ENCODE measurements around the gene USP21.

USP21 gene

DNA sequence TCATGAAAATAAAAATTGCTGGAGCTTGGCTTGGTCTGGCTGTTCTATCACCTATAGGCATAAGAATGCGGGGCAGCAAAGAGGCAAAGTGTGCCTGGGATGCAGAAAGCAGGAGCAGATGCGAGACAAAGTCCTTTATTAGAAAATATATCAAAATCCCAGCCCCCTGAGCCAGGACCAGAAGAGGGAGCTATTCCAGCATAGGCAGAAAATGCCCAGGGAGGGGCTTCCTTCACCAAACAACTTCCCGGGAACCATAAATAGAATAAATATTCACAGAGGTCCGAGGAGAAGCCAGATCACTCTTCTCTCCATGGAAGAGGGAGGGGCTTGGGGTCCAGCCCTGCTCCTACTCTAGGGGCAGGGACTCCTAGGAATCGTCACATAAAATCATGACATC, 11.9 kb downstream of the USP21 start:
- DNase-seq (ENCODE audit: low read depth, low spot score), result no peak

GRCh38 chr1:161171696-161172095, 12.4 kb downstream of the USP21 start:
- no peak for DNase-seq (ENCODE audit: low read depth, low spot score)

DNA sequence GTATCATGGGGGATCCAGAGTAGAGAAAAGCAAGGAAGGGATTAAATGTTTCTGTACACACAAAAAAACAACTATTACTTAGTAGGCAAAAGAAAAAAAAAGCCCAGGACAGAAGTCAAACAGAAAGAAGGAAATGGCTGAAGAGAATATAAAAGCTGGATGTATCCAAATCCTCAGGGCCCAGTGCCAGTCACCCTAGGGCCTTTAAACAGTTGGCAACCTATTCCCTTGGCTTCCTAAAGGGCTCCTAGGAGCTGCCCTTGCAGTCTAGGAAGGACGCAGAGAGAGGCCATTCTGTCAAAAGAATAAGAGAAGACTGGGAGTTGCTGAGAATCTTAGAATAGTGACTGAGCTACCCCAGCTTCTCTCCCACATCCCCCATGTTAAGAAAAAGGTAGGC, 13.0 kb downstream of the USP21 start:
- no peak for DNase-seq (ENCODE audit: low read depth, low spot score)

DNA sequence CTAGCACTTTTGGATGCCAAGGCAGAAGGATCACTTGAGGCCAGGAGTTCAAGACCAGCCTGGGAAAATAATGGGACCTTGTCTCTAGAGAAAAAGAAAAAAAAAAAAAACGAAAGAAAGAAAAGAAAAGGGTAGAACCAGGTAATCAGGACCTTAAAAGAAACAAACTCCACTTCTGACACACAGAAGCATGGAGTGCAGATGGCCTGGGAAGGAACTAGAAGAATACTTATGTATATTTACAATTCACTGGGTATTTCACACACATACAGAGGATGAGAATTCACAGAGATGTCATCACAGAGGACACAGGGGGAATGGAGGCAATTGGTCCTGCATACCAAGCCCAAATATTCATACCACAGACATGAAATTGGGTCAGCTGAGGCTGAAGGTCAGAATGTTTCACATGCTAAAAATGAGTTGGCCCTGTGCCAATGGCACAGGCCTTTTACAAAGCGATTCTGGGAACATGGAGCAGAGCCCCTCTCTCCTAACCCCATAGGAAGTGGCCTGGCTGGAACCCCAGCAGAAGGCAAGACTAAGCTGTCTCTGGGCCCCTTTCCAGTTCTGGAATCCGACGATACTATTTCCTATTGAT, 13.6 kb downstream of the USP21 start:
- no peak for DNase-seq (ENCODE audit: low read depth, low spot score)

GRCh38 chr1:161173711-161174110, 14.4 kb downstream of the USP21 start:
- no peak for DNase-seq (ENCODE audit: low read depth, low spot score)

DNA sequence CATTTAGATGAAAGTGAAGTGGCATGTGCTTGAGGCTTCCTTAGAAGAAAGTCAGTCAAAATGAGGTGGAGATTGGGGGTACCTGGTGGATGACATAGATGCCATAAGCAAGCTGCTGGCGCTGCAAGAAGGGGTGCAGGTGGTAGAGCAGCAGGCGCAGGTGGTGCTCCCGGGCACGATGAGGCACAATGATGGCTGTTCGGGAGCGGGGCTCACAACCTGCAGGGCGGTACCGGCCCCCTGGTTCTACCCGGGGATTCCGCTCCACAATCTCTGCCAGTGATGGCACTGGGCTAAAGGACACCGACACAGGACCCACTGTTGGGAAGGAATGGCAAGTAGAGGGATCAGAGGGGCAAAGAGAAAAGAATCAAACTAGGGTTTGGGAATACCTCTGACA, 15.6 kb downstream of the USP21 start:
- DNase-seq (ENCODE audit: low read depth, low spot score), result no peak

DNA sequence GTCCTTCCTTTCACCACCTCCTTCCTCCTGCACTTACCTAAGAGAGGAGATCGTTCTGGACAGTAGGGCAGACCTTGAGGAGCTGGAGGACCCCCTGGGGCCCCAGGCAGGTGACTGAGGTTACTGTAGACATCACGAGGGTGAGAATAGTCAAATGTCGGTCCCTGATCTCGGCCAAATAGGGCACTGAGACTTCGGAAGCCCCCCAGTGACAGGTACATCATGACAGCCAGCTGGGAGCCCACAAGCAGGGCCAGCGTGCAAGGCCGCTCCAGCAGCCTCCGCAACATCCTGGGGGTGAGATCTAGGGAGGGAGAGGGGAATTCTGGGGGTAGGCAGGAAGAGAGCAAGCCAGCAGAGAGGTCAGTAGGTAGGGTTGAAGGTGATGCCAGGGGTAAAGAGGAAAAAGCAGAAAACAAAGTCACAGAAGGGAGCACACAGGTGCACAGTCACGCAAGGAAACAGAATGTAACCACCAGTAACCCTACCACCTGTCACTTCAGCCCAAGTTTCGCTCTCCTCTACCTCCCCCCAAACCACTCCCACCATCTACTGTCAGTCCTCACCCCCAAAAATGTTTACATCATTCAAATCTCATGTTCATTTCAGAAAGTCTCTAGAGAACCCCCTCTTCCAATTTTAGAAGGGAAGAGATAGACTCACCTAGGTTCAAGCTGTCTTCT, 16.6 kb downstream of the USP21 start:
- no peak for DNase-seq (ENCODE audit: low read depth, low spot score)

DNA sequence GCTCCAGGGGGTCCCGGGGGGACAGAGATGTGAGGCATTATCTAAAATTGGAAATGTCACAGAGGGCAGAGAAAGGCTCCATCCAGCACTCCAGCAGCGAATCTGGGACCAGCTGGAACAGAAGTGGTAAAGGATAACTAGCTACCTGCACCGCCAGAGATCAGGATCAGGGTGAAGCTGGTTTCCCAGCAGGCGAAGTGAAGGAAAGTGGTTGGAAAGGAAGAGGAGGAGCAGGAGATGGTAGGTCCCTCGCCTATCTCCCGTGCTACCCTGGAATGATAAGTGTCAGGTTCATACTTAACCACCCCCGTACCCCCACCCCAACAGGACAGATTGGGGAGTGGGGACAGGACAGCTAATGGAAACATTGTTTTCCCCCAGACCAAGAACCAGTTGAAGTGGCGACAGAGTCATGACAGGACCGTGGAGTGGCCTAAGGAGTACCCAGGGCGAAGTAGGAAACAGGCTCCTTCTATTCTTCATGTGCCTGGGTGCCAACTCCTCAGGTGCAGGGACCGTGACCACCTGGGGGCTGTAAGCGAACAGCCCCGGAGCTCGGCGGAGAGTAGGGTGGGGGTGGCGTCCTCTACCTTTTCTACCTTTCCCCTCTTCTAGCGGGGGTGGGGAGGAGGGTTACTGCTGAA, 17.3 kb downstream of the USP21 start:
- DNase-seq (ENCODE audit: low read depth, low spot score), result no peak

DNA sequence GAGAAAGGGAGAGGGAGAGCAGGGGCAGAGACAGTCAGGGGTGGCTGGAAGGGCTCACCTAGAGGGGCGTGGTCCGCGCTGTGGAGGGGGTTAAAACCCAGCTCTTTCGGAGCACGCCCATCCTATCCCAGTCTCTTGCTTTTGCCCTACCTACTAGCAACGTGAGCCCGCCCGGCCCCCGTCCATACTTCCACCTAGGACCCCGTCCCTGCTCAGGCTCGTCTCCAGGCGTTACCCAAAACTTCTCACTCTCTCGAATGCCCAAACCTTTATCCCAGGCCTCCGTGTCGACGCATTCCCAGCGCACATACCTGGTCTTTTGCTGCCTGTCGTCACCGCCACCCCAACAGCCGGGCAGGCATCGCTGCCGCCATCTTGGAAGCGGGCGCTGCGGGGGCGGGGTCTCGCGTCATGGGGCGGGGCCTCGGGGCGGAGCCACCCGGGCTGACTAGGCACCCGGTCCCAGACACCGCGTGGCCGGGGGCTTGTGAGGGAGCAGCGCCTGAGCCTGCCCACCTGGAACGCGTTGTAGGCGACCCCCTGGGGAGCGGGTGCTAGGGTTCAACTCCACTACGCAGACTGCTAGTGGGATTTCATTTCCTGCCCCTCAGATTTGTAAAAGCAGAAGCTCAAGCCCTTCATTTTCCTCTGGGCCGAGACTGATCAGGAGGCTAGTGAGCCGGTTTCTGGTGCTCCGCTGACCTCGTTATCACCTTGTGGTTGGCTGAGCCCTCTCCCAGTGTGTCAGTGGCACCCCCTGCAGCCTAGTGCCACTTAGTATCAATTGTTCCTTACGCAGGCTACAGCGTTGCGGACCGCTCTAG, 18.0 kb downstream of the USP21 start, which contains the start of gene B4GALT3:
B4GALT3 (minus strand) TSS at position 396 of the 824 bp plus-strand sequence. CDS start 1,447 bp downstream, outside the sequence.
- peak; percentile 84 for DNase-seq (ENCODE audit: low read depth, low spot score)

DNA sequence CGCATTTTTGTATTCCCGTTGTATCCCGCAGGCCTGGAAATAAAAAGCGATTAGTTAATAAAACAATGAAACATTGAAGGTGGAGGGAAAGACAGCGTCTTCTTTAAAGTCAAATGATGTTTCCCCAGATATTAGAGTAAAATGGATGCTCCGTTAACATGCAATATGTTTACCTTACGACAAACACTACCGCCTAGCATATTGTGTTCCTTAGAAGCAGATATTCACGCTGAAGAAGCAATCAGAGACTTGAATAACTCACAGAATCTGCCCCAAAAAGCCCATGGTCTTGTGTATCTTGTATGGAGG, 18.6 kb downstream of the USP21 start:
- no peak for DNase-seq (ENCODE audit: low read depth, low spot score)

- DNase-seq (ENCODE audit: low read depth, low spot score), result no peak
These were observed 20.4 kb downstream of the USP21 start for GRCh38 chr1:161179698-161180097.

DNA sequence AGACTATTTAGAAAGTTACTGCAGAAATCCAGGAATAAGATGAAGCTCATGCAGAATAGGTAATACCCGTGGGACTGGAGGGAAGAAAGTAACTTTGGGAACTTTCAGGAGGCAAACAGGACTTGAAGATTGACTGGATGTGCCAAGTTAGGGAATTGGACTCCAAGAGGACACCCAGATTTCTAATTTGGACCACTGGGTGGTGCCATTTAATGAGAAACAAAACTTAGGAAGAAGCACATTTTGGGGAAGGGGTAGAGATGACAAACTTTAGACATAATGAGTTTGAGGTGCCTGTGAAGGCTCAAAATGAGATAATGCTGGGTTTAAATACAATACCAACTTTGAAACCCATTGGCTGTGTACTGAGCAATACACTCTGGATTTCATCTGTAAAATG, 21.3 kb downstream of the USP21 start:
- no peak for DNase-seq (ENCODE audit: low read depth, low spot score)

- DNase-seq (ENCODE audit: low read depth, low spot score), result peak; percentile 46
These were observed 22.9 kb downstream of the USP21 start for GRCh38 chr1:161182214-161182613.

- peak; percentile 62 for DNase-seq (ENCODE audit: low read depth, low spot score)
These were observed 26.0 kb downstream of the USP21 start for GRCh38 chr1:161185282-161185682.

- DNase-seq (ENCODE audit: low read depth, low spot score), result no peak
These were observed 26.5 kb downstream of the USP21 start for GRCh38 chr1:161185732-161186311.

DNA sequence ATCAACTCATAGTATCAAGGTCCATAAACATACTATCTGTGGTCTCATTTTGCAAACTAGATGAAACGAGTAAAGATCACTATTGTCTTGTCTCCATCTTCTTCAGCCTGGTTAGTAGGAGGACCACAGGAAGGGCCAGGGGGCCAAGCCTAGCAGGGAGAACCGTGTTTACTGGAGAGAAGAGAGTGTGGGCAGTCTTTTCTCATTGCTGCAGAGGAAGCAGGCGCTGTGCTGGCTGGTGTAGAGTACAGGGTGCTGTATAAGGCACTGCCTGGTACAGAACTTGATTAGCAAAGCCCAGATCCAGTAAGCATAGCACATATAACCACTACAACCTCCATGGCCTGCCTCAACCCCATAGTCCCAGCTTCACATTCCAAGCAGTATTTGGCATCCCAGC, 28.0 kb downstream of the USP21 start:
- DNase-seq (ENCODE audit: low read depth, low spot score), result no peak

GRCh38 chr1:161188381-161188780, 29.1 kb downstream of the USP21 start:
- no peak for DNase-seq (ENCODE audit: low read depth, low spot score)

GRCh38 chr1:161189036-161189435, 29.7 kb downstream of the USP21 start:
- DNase-seq (ENCODE audit: low read depth, low spot score), result no peak

DNA sequence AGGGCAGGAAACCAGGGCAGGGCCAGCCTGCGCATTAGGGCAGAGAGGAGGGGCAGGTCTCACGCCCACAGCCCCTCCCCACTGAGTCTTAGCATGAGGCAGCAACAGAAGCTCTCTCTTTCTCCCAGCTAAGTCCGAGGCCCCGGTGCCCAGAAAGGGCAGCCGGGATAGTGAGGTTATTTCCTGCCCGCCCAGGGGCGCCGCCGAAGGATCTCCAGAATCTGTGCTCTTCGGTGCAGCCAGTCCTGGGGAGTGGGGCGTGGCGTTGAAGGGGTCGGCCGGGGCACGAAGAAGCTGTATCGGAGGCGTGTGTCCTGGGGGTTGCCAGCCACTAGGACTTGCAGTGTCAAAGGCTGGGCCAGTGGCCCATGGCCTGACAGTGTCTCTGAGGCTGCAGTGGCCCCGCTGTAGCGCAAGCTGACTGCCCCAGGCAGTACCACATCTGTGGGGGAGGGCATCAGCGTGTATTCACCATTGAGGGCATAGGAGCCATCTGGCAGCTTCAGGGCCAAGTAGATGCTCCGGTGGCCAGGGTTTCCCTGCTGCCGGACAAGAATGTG, 31.7 kb downstream of the USP21 start:
- no peak for DNase-seq (ENCODE audit: low read depth, low spot score)

- no peak for DNase-seq (ENCODE audit: low read depth, low spot score)
These were observed 32.7 kb downstream of the USP21 start for GRCh38 chr1:161191971-161192370.

Data from activated CD4-positive, CD25-positive, alpha-beta regulatory T cell treated with anti-CD3 and anti-CD28 coated beads, Interleukin-2, amount 50 U/mL, for 16 hours (primary cell).